SH-SY5Y (cell line): ENCODE measurements around the gene NABP2.

Source experiments
- GATA2 ChIP-seq: IDR thresholded peaks from 2 replicates; pipeline ENCODE4 v1.6.1; 2011; ENCODE audit warnings: mild to moderate bottlenecking, low read depth, low read length
- GATA3 ChIP-seq: IDR thresholded peaks from 2 replicates; pipeline ENCODE4 v1.6.1; 2011; ENCODE audit warnings: low read depth, mild to moderate bottlenecking, low read length, moderate library complexity

The NABP2 gene

GRCh38 chr12:56229082-56229481 is 4.9 kb downstream of the NABP2 start:
- TF ChIP-seq GATA3: no peak
- no peak for TF ChIP-seq GATA2

GRCh38 chr12:56229916-56230431 is 5.8 kb downstream of the NABP2 start, which contains the start of gene SLC39A5:
Gene SLC39A5 (plus strand): TSS chr12:56230051. CDS start chr12:56231275, 1,224 bp downstream.
- no peak for TF ChIP-seq GATA2
- TF ChIP-seq GATA3: no peak

- TF ChIP-seq GATA3 (no peak), GATA2 (no peak)
Observed at GRCh38 chr12:56230432-56231183, 6.5 kb downstream of the NABP2 start.

- no peak for TF ChIP-seq GATA3
- TF ChIP-seq GATA2: no peak
Observed at GRCh38 chr12:56231184-56231582, 7.0 kb downstream of the NABP2 start.

DNA sequence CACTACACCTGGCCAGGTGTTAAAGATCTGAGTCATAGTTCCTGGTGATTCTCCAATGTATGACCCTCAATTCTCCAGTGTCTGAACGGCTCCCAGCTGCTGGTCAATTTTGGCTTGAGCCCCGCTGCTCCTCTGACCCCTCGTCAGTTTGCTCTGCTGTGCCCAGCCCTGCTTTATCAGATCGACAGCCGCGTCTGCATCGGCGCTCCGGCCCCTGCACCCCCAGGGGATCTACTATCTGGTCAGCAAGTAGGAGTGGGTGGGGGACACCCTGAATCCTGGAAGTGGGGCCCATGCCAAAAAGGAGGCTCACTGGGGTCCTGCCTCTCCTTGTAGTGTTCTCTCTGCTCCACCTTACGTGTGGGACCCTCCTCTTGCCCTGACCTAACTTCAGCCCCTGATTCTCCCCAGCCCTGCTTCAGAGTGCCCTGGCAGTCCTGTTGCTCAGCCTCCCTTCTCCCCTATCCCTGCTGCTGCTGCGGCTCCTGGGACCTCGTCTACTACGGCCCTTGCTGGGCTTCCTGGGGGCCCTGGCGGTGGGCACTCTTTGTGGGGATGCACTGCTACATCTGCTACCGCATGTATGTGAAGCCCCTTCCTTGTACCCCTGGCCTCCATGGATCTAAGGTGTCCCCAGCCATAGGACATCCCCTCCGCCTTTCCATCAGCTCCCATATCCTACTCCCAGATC is 10.7 kb downstream of the NABP2 start:
- 0 out of 2 replicates have a peak, but pooled peaks have one; percentile 30 for TF ChIP-seq GATA2
- no peak for TF ChIP-seq GATA3

GRCh38 chr12:56236091-56236490 is 11.9 kb downstream of the NABP2 start:
- TF ChIP-seq GATA2 (no peak), GATA3 (no peak)

- no peak for TF ChIP-seq GATA2
- TF ChIP-seq GATA3: no peak
Observed at GRCh38 chr12:56236985-56237384, 12.8 kb downstream of the NABP2 start.

DNA sequence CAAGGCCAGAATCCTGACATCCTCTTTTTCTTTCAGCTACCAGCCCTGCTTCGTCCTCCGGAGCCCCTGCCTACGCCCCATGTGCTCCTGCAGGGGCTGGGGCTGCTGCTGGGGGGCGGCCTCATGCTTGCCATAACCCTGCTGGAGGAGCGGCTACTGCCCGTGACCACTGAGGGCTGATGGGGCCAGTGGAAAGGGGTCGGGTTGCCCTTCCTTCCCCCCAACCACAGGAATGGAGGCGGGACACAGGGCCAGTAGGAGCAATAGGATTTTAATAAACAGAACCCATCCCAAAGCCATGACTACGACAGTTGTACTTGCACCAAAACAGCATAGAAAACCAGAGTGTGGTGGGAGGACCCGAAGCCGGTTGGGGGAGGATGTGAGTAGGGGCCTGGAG is 13.4 kb downstream of the NABP2 start:
- TF ChIP-seq GATA2 (no peak), GATA3 (no peak)

GRCh38 chr12:56241424-56242303 is 17.5 kb downstream of the NABP2 start:
- TF ChIP-seq GATA2 (no peak), GATA3 (no peak)

GRCh38 chr12:56242986-56243385 is 18.8 kb downstream of the NABP2 start:
- TF ChIP-seq GATA2 (no peak), GATA3 (no peak)

- TF ChIP-seq GATA2 (no peak; the same call in 1 of the 2 replicates), GATA3 (no peak)
Observed at GRCh38 chr12:56243731-56244181, 19.6 kb downstream of the NABP2 start.

- no peak for TF ChIP-seq GATA2
Observed at GRCh38 chr12:56244494-56244893, 20.4 kb downstream of the NABP2 start.

- no peak for TF ChIP-seq GATA3
- no peak for TF ChIP-seq GATA2
Observed at GRCh38 chr12:56247923-56248322, 23.8 kb downstream of the NABP2 start.

GRCh38 chr12:56248711-56249110 is 24.6 kb downstream of the NABP2 start:
- TF ChIP-seq GATA2: no peak
- no peak for TF ChIP-seq GATA3

GRCh38 chr12:56252649-56253048 is 28.5 kb downstream of the NABP2 start:
- TF ChIP-seq GATA3 (no peak), GATA2 (no peak)
